ENCODE measurements around the gene HOXB8. TPM values are rescaled to one million over a fixed set of nuclear protein-coding genes. Genes with fewer than 3 reads are reported as not detected.

Gene HOXB8
- total RNA-seq, 4 donors from 2014 or later: 1.8 to 21.3 (median 8.9) TPM

- Histone ChIP-seq H3K9me3 (no peaks in the 10 kb centered on the region), H3K4me3 (peak overlapping the region in 3 of 4 donors; percentile 31 to 64 (median 43)), H3K27ac (peak overlapping the region; percentile 89 to 95 (median 92)), H3K36me3 (peaks cover 0 to 5% (median 0%) of the 10 kb centered on the region in 4 donors), H3K27me3 (peaks cover 5% of the 10 kb centered on the region), H3K4me1 (peaks cover 8 to 80% (median 40%) of the 10 kb centered on the region in 4 donors)
- in situ Hi-C loops (cut with MboI; ENCODE audit: low pct_ligation_motif_present in 1 of 4, low pct_unique_long_range_greater_than_20kb in 1 of 4, low sequenced_read_pairs in 3 of 4): loop anchor here in 2 of 4 donors (5.0 to 10.0 kb wide), 3 partner anchors 99 to 249 kb away; no protein-coding TSS in a partner anchor
- no peak for TF ChIP-seq POLR2A (IDR thresholded peaks at IDR 0.05)
- TF ChIP-seq CTCF (IDR thresholded peaks at IDR 0.05): peak; percentile 76 to 85 (median 79)
- TF ChIP-seq POLR2AphosphoS5 (IDR thresholded peaks at IDR 0.05): peak in 1 of 3 donors; percentile 42
- no peak for TF ChIP-seq EP300 (IDR thresholded peaks at IDR 0.05; ENCODE audit: low read depth)
- intact Hi-C loops (cut with DNase I; ENCODE audit: low total_unique reads): no loop called here
- 29 to 33% methylated on average over 4 to 37 of the region's 37 CpGs for WGBS, 2 donors (ENCODE audit: low coverage in 1 of 2)
- peak; percentile 79 for DNase-seq
These were observed 21.1 kb downstream of the HOXB8 start for GRCh38 chr17:48593840-48594537.

- Histone ChIP-seq H3K27ac (peak within 1 kb of the TSS; percentile 89 to 95 (median 92)), H3K36me3 (peaks cover 0 to 5% (median 0%) of the 10 kb centered on the region in 4 donors), H3K9me3 (no peaks in the 10 kb centered on the region), H3K4me3 (peak within 1 kb of the TSS; percentile 31 to 64 (median 39)), H3K27me3 (peaks cover 5% of the 10 kb centered on the region), H3K4me1 (peaks cover 4 to 80% (median 32%) of the 10 kb centered on the region in 4 donors)
- no peak for DNase-seq
- intact Hi-C loops (cut with DNase I; ENCODE audit: low total_unique reads): no loop called here
- 45% methylated on average over 40 of the region's 50 CpGs; no CpG with 5 or more reads in 1 of the 2 donors for WGBS, 2 donors (ENCODE audit: low coverage in 1 of 2)
- TF ChIP-seq POLR2A (IDR thresholded peaks at IDR 0.05): no peak
- TF ChIP-seq POLR2AphosphoS5 (IDR thresholded peaks at IDR 0.05): no peak
- no peak for TF ChIP-seq EP300 (IDR thresholded peaks at IDR 0.05; ENCODE audit: low read depth)
- no peak for TF ChIP-seq CTCF (IDR thresholded peaks at IDR 0.05)
- in situ Hi-C loops (cut with MboI; ENCODE audit: low pct_ligation_motif_present in 1 of 4, low pct_unique_long_range_greater_than_20kb in 1 of 4, low sequenced_read_pairs in 3 of 4): loop anchor here in 2 of 4 donors (5.0 to 10.0 kb wide), 3 partner anchors 98 to 248 kb away; no protein-coding TSS in a partner anchor
These were observed 21.8 kb downstream of the HOXB8 start, which contains the start of gene HOXB5 for GRCh38 chr17:48593126-48593829. Gene HOXB5 (minus strand): TSS chr17:48593779. CDS start chr17:48593682, 97 bp downstream.

GRCh38 chr17:48592577-48592976 lies 22.5 kb downstream of the HOXB8 start:
- in situ Hi-C loops (cut with MboI; ENCODE audit: low pct_ligation_motif_present in 1 of 4, low pct_unique_long_range_greater_than_20kb in 1 of 4, low sequenced_read_pairs in 3 of 4): loop anchor here in 2 of 4 donors (5.0 to 10.0 kb wide), 3 partner anchors 98 to 248 kb away; no protein-coding TSS in a partner anchor
- TF ChIP-seq POLR2AphosphoS5 (IDR thresholded peaks at IDR 0.05) (no peak), EP300 (IDR thresholded peaks at IDR 0.05; ENCODE audit: low read depth) (no peak), POLR2A (IDR thresholded peaks at IDR 0.05) (no peak)
- 24 to 54% methylated on average over 14 of the region's 14 CpGs for WGBS, 2 donors (ENCODE audit: low coverage in 1 of 2)

GRCh38 chr17:48592057-48592514 lies 23.0 kb downstream of the HOXB8 start:
- no peak for DNase-seq
- H3K36me3 ChIP-seq: peaks cover 0 to 5% (median 0%) of the 10 kb centered on the region in 4 donors
- H3K4me3 ChIP-seq: peak overlapping the region; percentile 31 to 64 (median 39)
- 35 to 51% methylated on average over 9 to 33 of the region's 33 CpGs for WGBS, 2 donors (ENCODE audit: low coverage in 1 of 2)
- peaks cover 5% of the 10 kb centered on the region for H3K27me3 ChIP-seq
- TF ChIP-seq POLR2AphosphoS5 (IDR thresholded peaks at IDR 0.05) (no peak), POLR2A (IDR thresholded peaks at IDR 0.05) (no peak), EP300 (IDR thresholded peaks at IDR 0.05; ENCODE audit: low read depth) (no peak), CTCF (IDR thresholded peaks at IDR 0.05) (no peak)
- no peaks in the 10 kb centered on the region for H3K9me3 ChIP-seq
- intact Hi-C loops (cut with DNase I; ENCODE audit: low total_unique reads): no loop called here
- H3K27ac ChIP-seq: peak overlapping the region; percentile 89 to 95 (median 92)
- peaks cover 0 to 83% (median 30%) of the 10 kb centered on the region in 4 donors for H3K4me1 ChIP-seq
- in situ Hi-C loops (cut with MboI; ENCODE audit: low pct_ligation_motif_present in 1 of 4, low pct_unique_long_range_greater_than_20kb in 1 of 4, low sequenced_read_pairs in 3 of 4): loop anchor here in 2 of 4 donors (5.0 to 10.0 kb wide), 3 partner anchors 97 to 247 kb away; no protein-coding TSS in a partner anchor

More at GRCh38 chr17:48592577-48592976, 22.5 kb downstream of the HOXB8 start:
- Histone ChIP-seq H3K36me3 (peaks cover 0 to 5% (median 0%) of the 10 kb centered on the region in 4 donors), H3K4me3 (peak overlapping the region; percentile 31 to 64 (median 39)), H3K4me1 (peaks cover 4 to 83% (median 30%) of the 10 kb centered on the region in 4 donors), H3K9me3 (no peaks in the 10 kb centered on the region), H3K27ac (peak overlapping the region; percentile 89 to 95 (median 92)), H3K27me3 (peaks cover 5% of the 10 kb centered on the region)
- no peak for DNase-seq
- intact Hi-C loops (cut with DNase I; ENCODE audit: low total_unique reads): no loop called here
